B cell (primary cell): ENCODE data around the gene SLC39A13. TPM values are rescaled to one million over a fixed set of nuclear protein-coding genes. Genes with fewer than 3 reads are reported as not detected.

Experiments used
- ATAC-seq: fragments of 200-7000 bp; cut with Tn5 transposase; one replicate; pipeline ENCODE4 v1.10.0; 2021; ENCODE audit warnings: low read depth, mild to moderate bottlenecking, moderate number of reproducible peaks, moderate library complexity
- CTCF ChIA-PET: fragments of 350-600 bp; sonication (Branson Sonifier 250); formaldehyde crosslinking; loops from one replicate; lab custom pipeline; 2021; ENCODE audit warnings: antibody characterized with exemption, inconsistent platforms; lab: Charles Lee
- POLR2A ChIA-PET: fragments of 350-600 bp; sonication (Branson Sonifier 250); formaldehyde crosslinking; loops from one replicate; lab custom pipeline; 2021; ENCODE audit warnings: antibody characterized with exemption; lab: Charles Lee
- DNase-seq: peaks from one replicate; pipeline ENCODE4 v3.0.0; 2013
- H2AFZ ChIP-seq: 2 replicates; pipeline ENCODE4 v1.6.1; 2012; ENCODE audit warnings: mild to moderate bottlenecking, low read depth, low read length; ENCODE audit not compliant: insufficient read depth, poor library complexity, severe bottlenecking
- H3K27ac ChIP-seq, 2 donors: 1 replicate in 1 of 2; 2 replicates in 1 of 2; pipeline ENCODE4 v1.5.1; 2012 to 2013; ENCODE audit warnings: low read length in 2 of 2, mild to moderate bottlenecking in 2 of 2, moderate library complexity in 1 of 2
- H3K27me3 ChIP-seq, 4 experiments: fragments of 200-600 bp in 1 of 4; sonication (generic) in 1 of 4; replicated peaks in 1 of 4; 1 replicate in 2 of 4; 2 replicates in 2 of 4; pipeline versions ENCODE4 v1.6.1 to v1.7.0; 2013 to 2016; ENCODE audit warnings: low read length in 3 of 4, mild to moderate bottlenecking in 2 of 4, mixed read lengths in 1 of 4, moderate library complexity in 1 of 4; ENCODE audit not compliant: insufficient read depth in 4 of 4, control insufficient read depth in 3 of 4; ENCODE audit errors: control extremely low read depth in 1 of 4
- H3K36me3 ChIP-seq, 2 experiments: replicated peaks in 1 of 2; 1 replicate in 1 of 2; 2 replicates in 1 of 2; pipeline versions ENCODE4 v1.6.1 to v1.7.1; 2013; ENCODE audit warnings: low read length in 1 of 2; ENCODE audit not compliant: insufficient read depth in 2 of 2, control insufficient read depth in 1 of 2; ENCODE audit errors: control extremely low read depth in 1 of 2, extremely low read depth in 1 of 2
- H3K4me1 ChIP-seq, 2 donors: fragments of 200-600 bp in 1 of 2; sonication (generic) in 1 of 2; 1 replicate in 1 of 2; 2 replicates in 1 of 2; pipeline versions ENCODE4 v1.5.1 to v1.6.1; 2013 to 2017; ENCODE audit warnings: low read length in 2 of 2; ENCODE audit not compliant: control insufficient read depth in 2 of 2, insufficient read depth in 2 of 2
- H3K4me2 ChIP-seq: replicated peaks from 2 replicates; pipeline ENCODE3; 2012; ENCODE audit warnings: mild to moderate bottlenecking, low read depth, low read length; ENCODE audit not compliant: poor library complexity, severe bottlenecking
- H3K4me3 ChIP-seq, 5 experiments: fragments of 200-600 bp in 1 of 5; sonication (generic) in 1 of 5; 1 replicate in 3 of 5; 2 replicates in 2 of 5; pipeline versions ENCODE4 v1.5.1 to v1.7.0; 2011 to 2016; ENCODE audit warnings: low read length in 4 of 5, mild to moderate bottlenecking in 4 of 5, low read depth in 2 of 5, control low read depth in 1 of 5, moderate library complexity in 1 of 5; ENCODE audit not compliant: insufficient read depth in 1 of 5; ENCODE audit errors: control extremely low read depth in 1 of 5, extremely low read depth in 1 of 5
- H3K79me2 ChIP-seq: fragments of 200-600 bp; sonication (generic); one replicate; pipeline ENCODE4 v1.6.0; 2016; ENCODE audit warnings: low read length; ENCODE audit not compliant: control insufficient read depth, insufficient read depth
- H3K9ac ChIP-seq: fragments of 200-600 bp; sonication (generic); 2 replicates; pipeline ENCODE4 v1.6.1; 2017; ENCODE audit warnings: mild to moderate bottlenecking, low read length, moderate library complexity
- H3K9me3 ChIP-seq, 3 donors: one replicate each; pipeline versions ENCODE4 v1.6.1 to v1.7.1; 2013; ENCODE audit warnings: low read length in 2 of 3; ENCODE audit not compliant: control insufficient read depth in 2 of 3, insufficient read depth in 1 of 3; ENCODE audit errors: control extremely low read depth in 1 of 3
- H4K20me1 ChIP-seq: 2 replicates; pipeline ENCODE4 v1.6.0; 2012; ENCODE audit warnings: mild to moderate bottlenecking, low read length; ENCODE audit not compliant: insufficient read depth, control insufficient read depth, poor library complexity, severe bottlenecking
- H3K27ac Mint-ChIP-seq: one replicate; pipeline ENCODE4 v1.8.0; 2021; ENCODE audit warnings: mixed read lengths
- H3K27me3 Mint-ChIP-seq: one replicate; pipeline ENCODE4 v1.8.0; 2021; ENCODE audit warnings: mixed read lengths
- H3K4me1 Mint-ChIP-seq: one replicate; pipeline ENCODE4 v1.8.0; 2021; ENCODE audit warnings: mixed read lengths
- H3K4me3 Mint-ChIP-seq: one replicate; pipeline ENCODE4 v1.8.0; 2021; ENCODE audit warnings: mixed read lengths
- H3K9me3 Mint-ChIP-seq: one replicate; pipeline ENCODE4 v1.8.0; 2022; ENCODE audit warnings: mixed read lengths; ENCODE audit not compliant: insufficient read depth
- CTCF ChIP-seq: fragments of 200-600 bp; IDR thresholded peaks from one replicate; pipeline ENCODE4 v1.8.0; 2022; ENCODE audit warnings: antibody characterized with exemption, mild to moderate bottlenecking
- EZH2 ChIP-seq: IDR thresholded peaks from 2 replicates; pipeline ENCODE4 v1.6.1; 2012; ENCODE audit warnings: borderline replicate concordance, low read depth, mild to moderate bottlenecking, moderate library complexity, low read length; ENCODE audit not compliant: insufficient read depth, poor library complexity, severe bottlenecking
- WGBS: methylation state at CpG from one replicate; pipeline ENCODE4 v1.1.5; 2013; ENCODE audit warnings: missing lambda C conversion rate; ENCODE audit not compliant: insufficient coverage; 5-methylcytosine and 5-hydroxymethylcytosine counted together
- intact Hi-C: fragments of 100-400 bp; cut with micrococcal nuclease; formaldehyde crosslinking; loops from one replicate; pipeline ENCODE4 v1.10.0; 2022
- polyA plus RNA-seq: library from polyadenylated mRNA; depleted of rRNA; stranded (reverse); fragments of >200 nt; gene quantifications from 2 replicates; pipeline ENCODE4 v1.2.3, GENCODE V29; 2012
- total RNA-seq, 2 donors: library from RNA; stranded (reverse); fragments of 120-200 nt in 1 of 2; gene quantifications; 1 replicate in 1 of 2; 2 replicates in 1 of 2; pipeline versions ENCODE4 v1.2.3 to v1.2.4, GENCODE V29; 2013 to 2022

Gene SLC39A13
- total and polyA plus RNA-seq, 2 donors (not counting 1 experiment from before 2014, with no cell fraction given), result 33.0 to 55.7 TPM

DNA sequence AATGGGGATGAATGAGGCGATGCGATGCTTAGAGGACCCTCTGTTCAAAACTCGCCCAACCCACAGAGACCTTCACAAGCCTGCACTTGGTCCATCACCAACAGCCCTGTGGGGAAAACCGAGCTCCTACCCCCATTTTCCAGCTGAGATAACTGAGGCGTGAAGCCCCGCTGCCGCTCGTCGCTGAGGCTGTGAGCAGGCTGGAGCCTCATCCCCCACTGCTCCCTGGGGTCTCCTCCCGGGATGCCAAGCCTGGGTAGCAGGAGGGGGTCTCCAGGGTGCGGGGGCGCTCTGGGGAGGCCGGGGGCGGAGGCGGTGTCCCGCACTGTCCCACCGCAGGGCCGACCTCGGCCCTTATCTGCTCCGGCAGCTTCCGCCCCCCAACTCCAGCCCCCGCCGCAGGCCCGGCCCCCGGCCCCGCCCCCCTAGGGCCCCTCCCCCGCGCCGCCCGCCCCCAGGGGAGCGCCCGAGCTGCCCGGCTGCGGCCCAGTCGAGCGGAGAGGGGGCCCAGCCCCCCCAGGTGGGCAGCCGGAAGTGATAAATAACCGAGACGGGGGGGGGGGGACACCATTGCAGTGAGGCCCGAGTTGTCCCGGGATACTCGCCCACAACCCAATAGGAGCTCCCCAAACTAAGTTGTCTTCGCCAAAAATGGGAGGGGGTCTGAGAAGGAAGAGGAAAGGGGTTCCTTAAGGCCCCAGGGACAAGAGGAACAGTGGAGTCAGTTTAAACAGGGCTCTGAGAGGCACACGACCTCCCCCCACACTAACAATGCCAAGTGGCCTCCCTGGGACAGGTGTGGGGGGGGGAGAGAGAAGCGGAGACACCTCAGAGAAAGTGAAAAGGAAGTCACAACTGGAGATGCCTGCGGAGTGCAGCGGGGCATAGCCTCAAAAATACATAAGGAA lies 8.3 kb upstream of the SLC39A13 start:
- DNase-seq (peak; percentile 71), ATAC-seq (peak; percentile 82)
- no peaks in the 10 kb centered on the region for H4K20me1 ChIP-seq
- Mint-ChIP-seq H3K27ac (peak overlapping the region; percentile 96), H3K4me1 (peaks cover 45% of the 10 kb centered on the region), H3K9me3 (no peaks in the 10 kb centered on the region), H3K27me3 (no peaks in the 10 kb centered on the region), H3K4me3 (peak overlapping the region; percentile 91)
- peak overlapping the region; percentile 71 to 85 (median 81) for H3K4me3 ChIP-seq
- no peaks in the 10 kb centered on the region for H3K36me3 ChIP-seq
- H3K79me2 ChIP-seq, result peaks cover 10% of the 10 kb centered on the region
- TF ChIP-seq EZH2 (no peak), CTCF (no peak)
- intact Hi-C loops, result loop anchor here (1.0 to 10.0 kb wide), 6 partner anchors 8 to 455 kb away; partner anchors contain the start of genes ACP2, ARFGAP2, CELF1 and SLC39A13
- POLR2A ChIA-PET, result interaction anchor here (0.5 to 3.2 kb wide), 15 partner anchors 8 to 1472 kb away, joined by 3 to 50 read pairs (median 5); partner anchors contain the start of genes ACP2, DDB2, SLC39A13 and SPI1
- CTCF ChIA-PET, result interaction anchor here (1.2 to 19.1 kb wide), 7 partner anchors 10 to 706 kb away, joined by 3 to 345 read pairs (median 6); partner anchors contain the start of gene SPI1
- peak overlapping the region; percentile 73 for H2AFZ ChIP-seq
- no peaks in the 10 kb centered on the region for H3K27me3 ChIP-seq
- H3K9ac ChIP-seq, result peak overlapping the region; percentile 90
- 0% methylated on average over 13 of the region's 47 CpGs for WGBS
- H3K9me3 ChIP-seq, result no peaks in the 10 kb centered on the region
- peak overlapping the region; percentile 96 for H3K4me2 ChIP-seq
- H3K4me1 ChIP-seq, result peaks cover 45 to 53% of the 10 kb centered on the region in 2 donors
- peak overlapping the region; percentile 85 for H3K27ac ChIP-seq
